Neuron (in vitro differentiated cells): ENCODE data around the gene AMMECR1L.
"Not testable (repeated sequence)": the region's sequence is repeated elsewhere in the genome, so short reads cannot be mapped to it uniquely, and the experiment has no call there.

Experiments
- H2AFZ ChIP-seq: one replicate; pipeline ENCODE4 v1.6.1; 2013; ENCODE audit warnings: low read depth, mild to moderate bottlenecking, inconsistent platforms, low read length, moderate library complexity
- H3K27me3 ChIP-seq: one replicate; pipeline ENCODE4 v1.6.1; 2013; ENCODE audit warnings: low read length; ENCODE audit not compliant: insufficient read depth
- H3K36me3 ChIP-seq: one replicate; pipeline ENCODE4 v1.6.1; 2013; ENCODE audit warnings: low read length; ENCODE audit not compliant: insufficient read depth
- H3K4me1 ChIP-seq: one replicate; pipeline ENCODE4 v1.6.1; 2013; ENCODE audit warnings: low read length; ENCODE audit not compliant: insufficient read depth
- H3K4me3 ChIP-seq: 2 replicates; pipeline ENCODE4 v1.5.1; 2013; ENCODE audit warnings: mild to moderate bottlenecking, low read length, moderate library complexity
- H3K9me3 ChIP-seq: one replicate; pipeline ENCODE4 v1.6.1; 2013; ENCODE audit warnings: low read length

AMMECR1L gene

GRCh38 chr2:127885780-127886592, at the start of gene AMMECR1L:
AMMECR1L (minus strand) TSS chr2:127885956; CDS start chr2:127874234, 11,722 bp downstream.
- Histone ChIP-seq H3K4me3 (peak within 1 kb of the TSS; percentile 78), H3K36me3 (peaks cover 23% of the 10 kb centered on the region), H2AFZ (peak within 1 kb of the TSS; percentile 60), H3K4me1 (peaks cover 23% of the 10 kb centered on the region)
- not testable (repeated sequence) for H3K27me3 ChIP-seq, H3K9me3 ChIP-seq

- H3K9me3 ChIP-seq = no peaks in the 10 kb centered on the region
- H3K4me3 ChIP-seq = no peak overlapping the region
- H3K36me3 ChIP-seq = peaks cover under 1% of the 10 kb centered on the region
- no peak overlapping the region for H2AFZ ChIP-seq
- H3K27me3 ChIP-seq = no peaks in the 10 kb centered on the region
- no peaks in the 10 kb centered on the region for H3K4me1 ChIP-seq
Measured at GRCh38 chr2:127935337-127935736, 49.6 kb upstream of the AMMECR1L start.

- Histone ChIP-seq H2AFZ (no peak overlapping the region), H3K27me3 (no peaks in the 10 kb centered on the region), H3K9me3 (no peaks in the 10 kb centered on the region), H3K4me3 (no peak overlapping the region), H3K36me3 (no peaks in the 10 kb centered on the region), H3K4me1 (no peaks in the 10 kb centered on the region)
Measured at GRCh38 chr2:127932199-127932876, 46.6 kb upstream of the AMMECR1L start.

GRCh38 chr2:127929449-127929848, 43.7 kb upstream of the AMMECR1L start:
- Histone ChIP-seq H3K36me3 (no peaks in the 10 kb centered on the region), H3K9me3 (no peaks in the 10 kb centered on the region), H3K4me1 (no peaks in the 10 kb centered on the region), H3K27me3 (no peaks in the 10 kb centered on the region), H2AFZ (no peak overlapping the region), H3K4me3 (no peak overlapping the region)

GRCh38 chr2:127927384-127927783, 41.6 kb upstream of the AMMECR1L start:
- Histone ChIP-seq H3K4me3 (no peak overlapping the region), H3K9me3 (no peaks in the 10 kb centered on the region), H3K4me1 (no peaks in the 10 kb centered on the region), H3K27me3 (no peaks in the 10 kb centered on the region), H3K36me3 (no peaks in the 10 kb centered on the region), H2AFZ (no peak overlapping the region)

- no peaks in the 10 kb centered on the region for H3K4me1 ChIP-seq
- H3K4me3 ChIP-seq = no peak overlapping the region
- no peaks in the 10 kb centered on the region for H3K36me3 ChIP-seq
- H3K9me3 ChIP-seq = no peaks in the 10 kb centered on the region
- no peak overlapping the region for H2AFZ ChIP-seq
- H3K27me3 ChIP-seq = no peaks in the 10 kb centered on the region
Measured at GRCh38 chr2:127917916-127918315, 32.2 kb upstream of the AMMECR1L start.

GRCh38 chr2:127913808-127914457, 28.2 kb upstream of the AMMECR1L start:
- H2AFZ ChIP-seq = no peak overlapping the region
- no peaks in the 10 kb centered on the region for H3K4me1 ChIP-seq
- H3K4me3 ChIP-seq = no peak overlapping the region
- H3K9me3 ChIP-seq = no peaks in the 10 kb centered on the region
- no peaks in the 10 kb centered on the region for H3K36me3 ChIP-seq
- H3K27me3 ChIP-seq = no peaks in the 10 kb centered on the region

- Histone ChIP-seq H3K9me3 (no peaks in the 10 kb centered on the region), H3K4me3 (no peak overlapping the region), H3K27me3 (no peaks in the 10 kb centered on the region), H3K36me3 (no peaks in the 10 kb centered on the region), H2AFZ (no peak overlapping the region), H3K4me1 (no peaks in the 10 kb centered on the region)
Measured at GRCh38 chr2:127911737-127912136, 26.0 kb upstream of the AMMECR1L start.

- Histone ChIP-seq H3K36me3 (no peaks in the 10 kb centered on the region), H3K9me3 (no peaks in the 10 kb centered on the region), H2AFZ (no peak overlapping the region), H3K4me1 (no peaks in the 10 kb centered on the region), H3K27me3 (no peaks in the 10 kb centered on the region), H3K4me3 (no peak overlapping the region)
Measured at GRCh38 chr2:127910415-127910814, 24.7 kb upstream of the AMMECR1L start.

GRCh38 chr2:127909019-127909418, 23.3 kb upstream of the AMMECR1L start:
- Histone ChIP-seq H3K27me3 (no peaks in the 10 kb centered on the region), H3K36me3 (no peaks in the 10 kb centered on the region), H2AFZ (no peak overlapping the region), H3K9me3 (no peaks in the 10 kb centered on the region), H3K4me1 (no peaks in the 10 kb centered on the region), H3K4me3 (no peak overlapping the region)

GRCh38 chr2:127907733-127908400, 22.1 kb upstream of the AMMECR1L start:
- not testable (repeated sequence) for H2AFZ ChIP-seq, H3K9me3 ChIP-seq, H3K36me3 ChIP-seq, H3K4me3 ChIP-seq, H3K4me1 ChIP-seq, H3K27me3 ChIP-seq

GRCh38 chr2:127906206-127906926, 20.6 kb upstream of the AMMECR1L start:
- Histone ChIP-seq H3K36me3 (no peaks in the 10 kb centered on the region), H3K4me1 (no peaks in the 10 kb centered on the region), H2AFZ (no peak overlapping the region), H3K4me3 (no peak overlapping the region), H3K27me3 (no peaks in the 10 kb centered on the region), H3K9me3 (no peaks in the 10 kb centered on the region)
